ENCODE data around the gene NFKBIZ.

Gene NFKBIZ

GRCh38 chr3:101827211-101828174, 21.8 kb upstream of the NFKBIZ start:
- peak; percentile 57 to 64 for DNase-seq (ENCODE audit: low read depth in 2 of 2)

- DNase-seq (ENCODE audit: low read depth in 2 of 2): no peak
Observed at GRCh38 chr3:101828276-101828675, 21.0 kb upstream of the NFKBIZ start.

- DNase-seq (ENCODE audit: low read depth in 2 of 2): peak in 1 of 2 donors; percentile 22
Observed at GRCh38 chr3:101828691-101829436, 20.4 kb upstream of the NFKBIZ start.

- DNase-seq (ENCODE audit: low read depth in 2 of 2): no peak
Observed at GRCh38 chr3:101829437-101829830, 19.9 kb upstream of the NFKBIZ start.

GRCh38 chr3:101829874-101830273, 19.4 kb upstream of the NFKBIZ start:
- no peak for DNase-seq (ENCODE audit: low read depth in 2 of 2)

- DNase-seq (ENCODE audit: low read depth in 2 of 2): no peak
Observed at GRCh38 chr3:101833446-101833974, 15.8 kb upstream of the NFKBIZ start.

GRCh38 chr3:101835676-101836075, 13.6 kb upstream of the NFKBIZ start:
- DNase-seq (ENCODE audit: low read depth in 2 of 2): no peak

GRCh38 chr3:101836160-101836559, 13.2 kb upstream of the NFKBIZ start:
- no peak for DNase-seq (ENCODE audit: low read depth in 2 of 2)

- DNase-seq (ENCODE audit: low read depth in 2 of 2): no peak
Observed at GRCh38 chr3:101836652-101837598, 12.4 kb upstream of the NFKBIZ start.

- DNase-seq (ENCODE audit: low read depth in 2 of 2): no peak
Observed at GRCh38 chr3:101838691-101839090, 10.6 kb upstream of the NFKBIZ start.

- DNase-seq (ENCODE audit: low read depth in 2 of 2): no peak
Observed at GRCh38 chr3:101840066-101840465, 9.2 kb upstream of the NFKBIZ start.

GRCh38 chr3:101842245-101842934, 6.9 kb upstream of the NFKBIZ start:
- no peak for DNase-seq (ENCODE audit: low read depth in 2 of 2)

- no peak for DNase-seq (ENCODE audit: low read depth in 2 of 2)
Observed at GRCh38 chr3:101842935-101843330, 6.4 kb upstream of the NFKBIZ start.

- no peak for DNase-seq (ENCODE audit: low read depth in 2 of 2)
Observed at GRCh38 chr3:101845425-101845824, 3.9 kb upstream of the NFKBIZ start.

GRCh38 chr3:101846709-101847108, 2.6 kb upstream of the NFKBIZ start:
- no peak for DNase-seq (ENCODE audit: low read depth in 2 of 2)

GRCh38 chr3:101847328-101847727, 2.0 kb upstream of the NFKBIZ start:
- no peak for DNase-seq (ENCODE audit: low read depth in 2 of 2)

GRCh38 chr3:101848326-101848725, 988 bp upstream of the NFKBIZ start:
- DNase-seq (ENCODE audit: low read depth in 2 of 2): no peak

GRCh38 chr3:101849714-101850245, 466 bp downstream of the NFKBIZ start:
- DNase-seq (ENCODE audit: low read depth in 2 of 2): peak in 1 of 2 donors; percentile 54

- peak in 1 of 2 donors; percentile 22 for DNase-seq (ENCODE audit: low read depth in 2 of 2)
Observed at GRCh38 chr3:101850246-101851051, 1.1 kb downstream of the NFKBIZ start.
